HG02938 (cell line): ENCODE data around the gene ALK.

Source experiments
- ATAC-seq: cut with Tn5 transposase; IDR thresholded peaks from one replicate; pipeline ENCODE4 v1.9.1; 2021; ENCODE audit warnings: mild to moderate bottlenecking, moderate library complexity; ENCODE audit not compliant: unreplicated experiment

Gene ALK

GRCh38 chr2:29240601-29241000 is 680.8 kb downstream of the ALK start:
- ATAC-seq, result no peak

GRCh38 chr2:29239209-29239960 is 682.0 kb downstream of the ALK start:
- ATAC-seq, result no peak

- no peak for ATAC-seq
Observed at GRCh38 chr2:29238497-29238896, 682.9 kb downstream of the ALK start.

- ATAC-seq, result no peak
Observed at GRCh38 chr2:29236074-29236473, 685.3 kb downstream of the ALK start.

GRCh38 chr2:29235411-29235810 is 686.0 kb downstream of the ALK start:
- no peak for ATAC-seq

GRCh38 chr2:29233428-29233827 is 688.0 kb downstream of the ALK start:
- ATAC-seq, result no peak

GRCh38 chr2:29232041-29232440 is 689.3 kb downstream of the ALK start:
- ATAC-seq, result no peak

GRCh38 chr2:29229640-29230039 is 691.7 kb downstream of the ALK start:
- no peak for ATAC-seq

- no peak for ATAC-seq
Observed at GRCh38 chr2:29228947-29229346, 692.4 kb downstream of the ALK start.

- no peak for ATAC-seq
Observed at GRCh38 chr2:29227935-29228675, 693.3 kb downstream of the ALK start.

- ATAC-seq, result no peak
Observed at GRCh38 chr2:29226808-29227207, 694.6 kb downstream of the ALK start.

- ATAC-seq, result no peak
Observed at GRCh38 chr2:29226375-29226774, 695.0 kb downstream of the ALK start.

GRCh38 chr2:29225814-29226213 is 695.6 kb downstream of the ALK start:
- ATAC-seq, result no peak

- no peak for ATAC-seq
Observed at GRCh38 chr2:29224693-29225551, 696.5 kb downstream of the ALK start.

GRCh38 chr2:29223851-29224692 is 697.3 kb downstream of the ALK start:
- ATAC-seq, result no peak

- ATAC-seq, result no peak
Observed at GRCh38 chr2:29223257-29223656, 698.1 kb downstream of the ALK start.

- no peak for ATAC-seq
Observed at GRCh38 chr2:29222381-29223179, 698.8 kb downstream of the ALK start.

- ATAC-seq, result no peak
Observed at GRCh38 chr2:29220506-29221270, 700.7 kb downstream of the ALK start.

- ATAC-seq, result no peak
Observed at GRCh38 chr2:29219374-29219773, 702.0 kb downstream of the ALK start.
